Glutamatergic neuron (in vitro differentiated cells): Measurements from ENCODE around the gene EMILIN1. TPM values are rescaled to one million over a fixed set of nuclear protein-coding genes. Genes with fewer than 3 reads are reported as not detected.

Experiments used
- DNase-seq: peaks from one replicate; pipeline ENCODE4 v3.0.0; 2022
- H3K27ac Mint-ChIP-seq: one replicate; pipeline ENCODE4 v1.8.0; 2020; ENCODE audit warnings: mild to moderate bottlenecking, mixed read lengths, inconsistent platforms; ENCODE audit not compliant: unreplicated experiment
- H3K27me3 Mint-ChIP-seq: one replicate; pipeline ENCODE4 v1.8.0; 2020; ENCODE audit warnings: mild to moderate bottlenecking, moderate library complexity, mixed read lengths, inconsistent platforms; ENCODE audit not compliant: unreplicated experiment
- H3K36me3 Mint-ChIP-seq: one replicate; pipeline ENCODE4 v1.8.0; 2020; ENCODE audit warnings: mild to moderate bottlenecking, mixed read lengths, inconsistent platforms; ENCODE audit not compliant: unreplicated experiment
- H3K4me1 Mint-ChIP-seq: one replicate; pipeline ENCODE4 v1.8.0; 2020; ENCODE audit warnings: mild to moderate bottlenecking, low read depth, mixed read lengths, inconsistent platforms; ENCODE audit not compliant: unreplicated experiment
- H3K4me3 Mint-ChIP-seq: one replicate; pipeline ENCODE4 v1.8.0; 2020; ENCODE audit warnings: mild to moderate bottlenecking, mixed read lengths, inconsistent platforms; ENCODE audit not compliant: unreplicated experiment
- H3K9me3 Mint-ChIP-seq: one replicate; pipeline ENCODE4 v1.8.0; 2020; ENCODE audit warnings: mild to moderate bottlenecking, moderate library complexity, mixed read lengths, inconsistent platforms; ENCODE audit not compliant: unreplicated experiment
- CTCF ChIP-seq: fragments of 200-600 bp; sonication (generic); IDR thresholded peaks from one replicate; pipeline ENCODE4 v1.5.0; 2021; ENCODE audit not compliant: partially characterized antibody, unreplicated experiment
- total RNA-seq: library from RNA; stranded (reverse); fragmentation: NEBNext Ultra II Directional; extraction: Animal tissue kit (Norgen Biotek cat#: 25700); gene quantifications from one replicate; pipeline ENCODE4 v1.2.1, GENCODE V29; 2021; ENCODE audit not compliant: unreplicated experiment

The EMILIN1 gene
- total RNA-seq, 1 donor from 2014 or later = 3.2 TPM

GRCh38 chr2:27093430-27094352 is 15.3 kb downstream of the EMILIN1 start:
- Mint-ChIP-seq H3K4me3 (no peak overlapping the region), H3K9me3 (peaks cover 2% of the 10 kb centered on the region), H3K27ac (no peak overlapping the region), H3K27me3 (peaks cover 3% of the 10 kb centered on the region), H3K4me1 (peaks cover 4% of the 10 kb centered on the region), H3K36me3 (no peaks in the 10 kb centered on the region)
- DNase-seq = no peak
- TF ChIP-seq CTCF = no peak

- no peak for DNase-seq
- no peak for TF ChIP-seq CTCF
- Mint-ChIP-seq H3K9me3 (peaks cover 3% of the 10 kb centered on the region), H3K27me3 (peaks cover 6% of the 10 kb centered on the region), H3K4me1 (peaks cover 7% of the 10 kb centered on the region), H3K27ac (no peak overlapping the region), H3K4me3 (no peak overlapping the region), H3K36me3 (no peaks in the 10 kb centered on the region)
Observed at GRCh38 chr2:27094353-27094984, 16.1 kb downstream of the EMILIN1 start.

GRCh38 chr2:27095427-27095744 is 17.0 kb downstream of the EMILIN1 start:
- Mint-ChIP-seq H3K4me1 (peaks cover 7% of the 10 kb centered on the region), H3K36me3 (no peaks in the 10 kb centered on the region), H3K4me3 (no peak overlapping the region), H3K27me3 (peaks cover 6% of the 10 kb centered on the region), H3K27ac (no peak overlapping the region), H3K9me3 (peaks cover 6% of the 10 kb centered on the region)
- DNase-seq = no peak
- no peak for TF ChIP-seq CTCF

- no peaks in the 10 kb centered on the region for H3K36me3 Mint-ChIP-seq
- H3K27me3 Mint-ChIP-seq = peaks cover 6% of the 10 kb centered on the region
- peak overlapping the region; percentile 75 for H3K4me3 Mint-ChIP-seq
- H3K4me1 Mint-ChIP-seq = peaks cover 7% of the 10 kb centered on the region
- peaks cover 7% of the 10 kb centered on the region for H3K9me3 Mint-ChIP-seq
- DNase-seq = peak; percentile 66
- H3K27ac Mint-ChIP-seq = peak overlapping the region; percentile 6
- no peak for TF ChIP-seq CTCF
Observed at GRCh38 chr2:27095745-27096651, 17.6 kb downstream of the EMILIN1 start.
